ENCODE measurements around the gene REM1. TPM values are rescaled to one million over a fixed set of nuclear protein-coding genes. Genes with fewer than 3 reads are reported as not detected.

The REM1 gene
- total and polyA plus RNA-seq, 2 of the 13 experiments (the other 11 are each of a cell fraction or from before 2014, with no cell fraction given): not detected

GRCh38 chr20:31514154-31515071, 39.3 kb downstream of the REM1 start, which contains the start of gene HM13 (continued):
- TF ChIP-seq AHR (CRISPR knock-in tag; IDR thresholded peaks at IDR 0.05): peak; percentile 95; the same call in 1 of the 2 replicates
- no peak for TF ChIP-seq ZNF20 (CRISPR knock-in tag; IDR thresholded peaks at IDR 0.05)
- TF ChIP-seq MTF2 (CRISPR knock-in tag; IDR thresholded peaks at IDR 0.05; ENCODE audit: borderline replicate concordance): 0 out of 2 replicates have a peak, but pooled peaks have one; percentile 58
- TF ChIP-seq CREB1 (IDR thresholded peaks at IDR 0.05): peak; percentile 94
- peak; percentile 80; the same call in 1 of the 2 replicates for TF ChIP-seq CREB1 (CRISPR knock-in tag; IDR thresholded peaks at IDR 0.05)
- peak; percentile 87; the same call in 1 of the 2 replicates for TF ChIP-seq NFAT5 (CRISPR knock-in tag; IDR thresholded peaks at IDR 0.05)
- peak; percentile 97; the same call in 1 of the 2 replicates for TF ChIP-seq TIGD3 (CRISPR knock-in tag; IDR thresholded peaks at IDR 0.05; ENCODE audit: borderline replicate concordance)
- TF ChIP-seq ZMAT3 (CRISPR knock-in tag; conservative IDR thresholded peaks at IDR 0.05): peak; percentile 93; the same call in 1 of the 2 replicates
- TF ChIP-seq ZNF33A (CRISPR knock-in tag; IDR thresholded peaks at IDR 0.05; ENCODE audit: borderline replicate concordance): 0 out of 2 replicates have a peak, but pooled peaks have one; percentile 65
- peak; percentile 77 for TF ChIP-seq ZNF547 (CRISPR knock-in tag; IDR thresholded peaks at IDR 0.05)
- no peak for TF ChIP-seq DMTF1 (CRISPR knock-in tag; IDR thresholded peaks at IDR 0.05)
- peak; percentile 61; the same call in 1 of the 2 replicates for TF ChIP-seq IRF2 (CRISPR knock-in tag; IDR thresholded peaks at IDR 0.05)
- TF ChIP-seq THAP8 (CRISPR knock-in tag; IDR thresholded peaks at IDR 0.05; ENCODE audit: borderline replicate concordance): peak; percentile 92; the same call in 1 of the 2 replicates
- TF ChIP-seq TBX2 (CRISPR knock-in tag; IDR thresholded peaks at IDR 0.05; ENCODE audit: borderline replicate concordance): peak; percentile 97
- no peak for TF ChIP-seq PCBP1 (IDR thresholded peaks at IDR 0.05; ENCODE audit: borderline replicate concordance, low read depth, low read length)
- no peak for TF ChIP-seq ZNF775 (CRISPR knock-in tag; IDR thresholded peaks at IDR 0.05; ENCODE audit: borderline replicate concordance)
- TF ChIP-seq LCORL (IDR thresholded peaks at IDR 0.05): no peak
- TF ChIP-seq LCORL (CRISPR knock-in tag; IDR thresholded peaks at IDR 0.05): peak; percentile 23; the same call in 1 of the 2 replicates
- peak; percentile 87 for TF ChIP-seq CREM (IDR thresholded peaks at IDR 0.05)
- no peak; the same call in 1 of the 2 replicates for TF ChIP-seq CREM (CRISPR knock-in tag; IDR thresholded peaks at IDR 0.05)

Measured in HepG2 (cell line).